HG03280 (cell line): ENCODE results near the gene PNO1.
"Not testable (repeated sequence)": the region's sequence is repeated elsewhere in the genome, so short reads cannot be mapped to it uniquely, and the experiment has no call there.

Experiments used
- ATAC-seq: cut with Tn5 transposase; IDR thresholded peaks from one replicate; pipeline ENCODE4 v1.9.1; 2021; ENCODE audit warnings: mild to moderate bottlenecking, moderate library complexity; ENCODE audit not compliant: unreplicated experiment

PNO1 gene

GRCh38 chr2:68156419-68156818 lies 1.3 kb upstream of the PNO1 start:
- ATAC-seq, result no peak

GRCh38 chr2:68157002-68157401 lies 686 bp upstream of the PNO1 start:
- peak; percentile 39 for ATAC-seq

- no peak for ATAC-seq
Observed at GRCh38 chr2:68158134-68158447, 403 bp downstream of the PNO1 start.

GRCh38 chr2:68163641-68164040 lies 6.0 kb downstream of the PNO1 start:
- no peak for ATAC-seq

- ATAC-seq, result no peak
Observed at GRCh38 chr2:68167186-68167585, 9.5 kb downstream of the PNO1 start.

GRCh38 chr2:68169308-68169707 lies 11.6 kb downstream of the PNO1 start:
- ATAC-seq, result no peak

GRCh38 chr2:68171146-68171545 lies 13.5 kb downstream of the PNO1 start:
- ATAC-seq, result no peak

- no peak for ATAC-seq
Observed at GRCh38 chr2:68171684-68172083, 14.0 kb downstream of the PNO1 start.

- ATAC-seq, result no peak
Observed at GRCh38 chr2:68172521-68172920, 14.8 kb downstream of the PNO1 start.

GRCh38 chr2:68172990-68173700 lies 15.5 kb downstream of the PNO1 start:
- ATAC-seq, result no peak

- not testable (repeated sequence) for ATAC-seq
Observed at GRCh38 chr2:68175210-68175609, 17.5 kb downstream of the PNO1 start.

- ATAC-seq, result no peak
Observed at GRCh38 chr2:68176657-68177056, 19.0 kb downstream of the PNO1 start.

GRCh38 chr2:68177541-68177940 lies 19.9 kb downstream of the PNO1 start:
- ATAC-seq, result no peak

GRCh38 chr2:68178432-68178831 lies 20.7 kb downstream of the PNO1 start:
- ATAC-seq, result no peak

GRCh38 chr2:68178954-68179627 lies 21.4 kb downstream of the PNO1 start:
- no peak for ATAC-seq

- no peak for ATAC-seq
Observed at GRCh38 chr2:68182902-68183301, 25.2 kb downstream of the PNO1 start.

GRCh38 chr2:68185541-68186164 lies 28.0 kb downstream of the PNO1 start:
- ATAC-seq, result no peak

- no peak for ATAC-seq
Observed at GRCh38 chr2:68187329-68187728, 29.6 kb downstream of the PNO1 start.

GRCh38 chr2:68188831-68189230 lies 31.1 kb downstream of the PNO1 start:
- no peak for ATAC-seq

- no peak for ATAC-seq
Observed at GRCh38 chr2:68189991-68190784, 32.5 kb downstream of the PNO1 start.

GRCh38 chr2:68190991-68191731 lies 33.5 kb downstream of the PNO1 start:
- no peak for ATAC-seq
